T-helper 9 cell (primary cell): ENCODE measurements around the gene CD300H.
"Not testable (repeated sequence)": the region's sequence is repeated elsewhere in the genome, so short reads cannot be mapped to it uniquely, and the experiment has no call there.

Source experiments
- DNase-seq: peaks from one replicate; pipeline ENCODE4 v3.0.0-alpha.2; 2020

CD300H gene

GRCh38 chr17:74584292-74585060 is 17.2 kb upstream of the CD300H start:
- no peak for DNase-seq

- no peak for DNase-seq
Observed at GRCh38 chr17:74582633-74583032, 15.3 kb upstream of the CD300H start.

GRCh38 chr17:74579900-74580299 is 12.6 kb upstream of the CD300H start:
- no peak for DNase-seq

- no peak for DNase-seq
Observed at GRCh38 chr17:74578979-74579378, 11.7 kb upstream of the CD300H start.

- no peak for DNase-seq
Observed at GRCh38 chr17:74574489-74575142, 7.3 kb upstream of the CD300H start.

- DNase-seq = not testable (repeated sequence)
Observed at GRCh38 chr17:74573635-74574034, 6.3 kb upstream of the CD300H start.

- DNase-seq = no peak
Observed at GRCh38 chr17:74573169-74573568, 5.9 kb upstream of the CD300H start.

GRCh38 chr17:74571621-74572270 is 4.4 kb upstream of the CD300H start:
- DNase-seq = no peak

GRCh38 chr17:74569020-74570003 is 2.0 kb upstream of the CD300H start:
- DNase-seq = no peak

- no peak for DNase-seq
Observed at GRCh38 chr17:74568106-74568873, 981 bp upstream of the CD300H start.

GRCh38 chr17:74566132-74566753 is 1.1 kb downstream of the CD300H start:
- DNase-seq = peak; percentile 10

- no peak for DNase-seq
Observed at GRCh38 chr17:74565126-74565525, 2.2 kb downstream of the CD300H start.

GRCh38 chr17:74563358-74563757 is 4.0 kb downstream of the CD300H start:
- DNase-seq = no peak

GRCh38 chr17:74561586-74561985 is 5.7 kb downstream of the CD300H start:
- no peak for DNase-seq

GRCh38 chr17:74558882-74559519 is 8.3 kb downstream of the CD300H start:
- DNase-seq = no peak

- not testable (repeated sequence) for DNase-seq
Observed at GRCh38 chr17:74558402-74558801, 8.9 kb downstream of the CD300H start.

- no peak for DNase-seq
Observed at GRCh38 chr17:74555427-74555940, 11.8 kb downstream of the CD300H start.

GRCh38 chr17:74554909-74555308 is 12.4 kb downstream of the CD300H start:
- no peak for DNase-seq

- DNase-seq = no peak
Observed at GRCh38 chr17:74552037-74552436, 15.3 kb downstream of the CD300H start.

GRCh38 chr17:74550602-74551001 is 16.7 kb downstream of the CD300H start:
- DNase-seq = no peak

- no peak for DNase-seq
Observed at GRCh38 chr17:74549343-74549742, 18.0 kb downstream of the CD300H start.
